ENCODE data around the gene MMP13.

The MMP13 gene

GRCh38 chr11:102936864-102937509 lies 18.5 kb downstream of the MMP13 start:
- in situ Hi-C loops (cut with MboI; ENCODE audit: low sequenced_read_pairs) = no loop called here

- in situ Hi-C loops (cut with MboI; ENCODE audit: low sequenced_read_pairs) = no loop called here
Measured at GRCh38 chr11:102935514-102935913, 20.0 kb downstream of the MMP13 start.

GRCh38 chr11:102934735-102935134 lies 20.8 kb downstream of the MMP13 start:
- in situ Hi-C loops (cut with MboI; ENCODE audit: low sequenced_read_pairs) = no loop called here

GRCh38 chr11:102933627-102934026 lies 21.9 kb downstream of the MMP13 start:
- in situ Hi-C loops (cut with MboI; ENCODE audit: low sequenced_read_pairs) = no loop called here

GRCh38 chr11:102932678-102933077 lies 22.9 kb downstream of the MMP13 start:
- in situ Hi-C loops (cut with MboI; ENCODE audit: low sequenced_read_pairs) = no loop called here

- in situ Hi-C loops (cut with MboI; ENCODE audit: low sequenced_read_pairs) = no loop called here
Measured at GRCh38 chr11:102930451-102930850, 25.1 kb downstream of the MMP13 start.

- in situ Hi-C loops (cut with MboI; ENCODE audit: low sequenced_read_pairs) = no loop called here
Measured at GRCh38 chr11:102929972-102930371, 25.6 kb downstream of the MMP13 start.

GRCh38 chr11:102929166-102929565 lies 26.4 kb downstream of the MMP13 start:
- in situ Hi-C loops (cut with MboI; ENCODE audit: low sequenced_read_pairs) = no loop called here

- in situ Hi-C loops (cut with MboI; ENCODE audit: low sequenced_read_pairs) = no loop called here
Measured at GRCh38 chr11:102928247-102928646, 27.3 kb downstream of the MMP13 start.

GRCh38 chr11:102927624-102927990 lies 27.9 kb downstream of the MMP13 start:
- in situ Hi-C loops (cut with MboI; ENCODE audit: low sequenced_read_pairs) = no loop called here

GRCh38 chr11:102926961-102927623 lies 28.4 kb downstream of the MMP13 start:
- in situ Hi-C loops (cut with MboI; ENCODE audit: low sequenced_read_pairs) = no loop called here

GRCh38 chr11:102926517-102926916 lies 29.0 kb downstream of the MMP13 start:
- in situ Hi-C loops (cut with MboI; ENCODE audit: low sequenced_read_pairs) = no loop called here

- in situ Hi-C loops (cut with MboI; ENCODE audit: low sequenced_read_pairs) = no loop called here
Measured at GRCh38 chr11:102925988-102926387, 29.5 kb downstream of the MMP13 start.

- in situ Hi-C loops (cut with MboI; ENCODE audit: low sequenced_read_pairs) = no loop called here
Measured at GRCh38 chr11:102924851-102925380, 30.6 kb downstream of the MMP13 start.

- in situ Hi-C loops (cut with MboI; ENCODE audit: low sequenced_read_pairs) = no loop called here
Measured at GRCh38 chr11:102921587-102922220, 33.8 kb downstream of the MMP13 start.

- in situ Hi-C loops (cut with MboI; ENCODE audit: low sequenced_read_pairs) = no loop called here
Measured at GRCh38 chr11:102920118-102920684, 35.3 kb downstream of the MMP13 start.

GRCh38 chr11:102915044-102915375 lies 40.5 kb downstream of the MMP13 start:
- in situ Hi-C loops (cut with MboI; ENCODE audit: low sequenced_read_pairs) = no loop called here

- in situ Hi-C loops (cut with MboI; ENCODE audit: low sequenced_read_pairs) = no loop called here
Measured at GRCh38 chr11:102914238-102915043, 41.1 kb downstream of the MMP13 start.

GRCh38 chr11:102912482-102912830 lies 43.1 kb downstream of the MMP13 start:
- in situ Hi-C loops (cut with MboI; ENCODE audit: low sequenced_read_pairs) = no loop called here

- in situ Hi-C loops (cut with MboI; ENCODE audit: low sequenced_read_pairs) = no loop called here
Measured at GRCh38 chr11:102911758-102912481, 43.6 kb downstream of the MMP13 start.

Data from HL-60/S4 treated with phorbol 12-myristate 13-acetate at 8.2 ng/mL for 4 days and 3 days (cell line).